Liver (tissue), 9 donors: Measurements from ENCODE around the gene GLYATL3. TPM values are rescaled to one million over a fixed set of nuclear protein-coding genes. Genes with fewer than 3 reads are reported as not detected.
A peak's percentile ranks its signal among the peaks of the same experiment; 100 is the strongest.

Experiments
- DNase-seq: peaks from one replicate; pipeline ENCODE4 v3.0.0-alpha.2; 2017; ENCODE audit warnings: low spot score
- H3K27ac ChIP-seq, 2 donors: one replicate each; pipeline ENCODE4 v1.7.0; 2013; ENCODE audit warnings: inconsistent platforms in 2 of 2, low read length in 2 of 2, control low read depth in 1 of 2, low read depth in 1 of 2, mild to moderate bottlenecking in 1 of 2
- H3K27me3 ChIP-seq, 4 donors: one replicate each; pipeline versions ENCODE4 v1.6.1 to v1.7.0; 2013; ENCODE audit warnings: low read length in 3 of 4, inconsistent platforms in 1 of 4, mild to moderate bottlenecking in 1 of 4, moderate library complexity in 1 of 4; ENCODE audit not compliant: control insufficient read depth in 4 of 4, insufficient read depth in 4 of 4
- H3K36me3 ChIP-seq, 4 donors: one replicate each; pipeline versions ENCODE4 v1.6.1 to v1.7.0; 2013; ENCODE audit warnings: low read length in 3 of 4, mild to moderate bottlenecking in 3 of 4, low read depth in 1 of 4, moderate library complexity in 1 of 4; ENCODE audit not compliant: control insufficient read depth in 4 of 4, insufficient read depth in 3 of 4
- H3K4me1 ChIP-seq, 4 donors: one replicate each; pipeline versions ENCODE4 v1.6.1 to v1.7.0; 2013; ENCODE audit warnings: low read length in 3 of 4, mild to moderate bottlenecking in 3 of 4, moderate library complexity in 1 of 4; ENCODE audit not compliant: control insufficient read depth in 4 of 4, insufficient read depth in 4 of 4
- H3K4me3 ChIP-seq, 3 donors: one replicate each; pipeline versions ENCODE4 v1.6.1 to v1.7.0; 2013; ENCODE audit warnings: low read length in 3 of 3, control low read depth in 1 of 3, low read depth in 1 of 3, mild to moderate bottlenecking in 1 of 3
- H3K9ac ChIP-seq, 2 donors: one replicate each; pipeline ENCODE4 v1.7.0; 2013; ENCODE audit warnings: low read length in 2 of 2, mild to moderate bottlenecking in 2 of 2, moderate library complexity in 2 of 2, control low read depth in 1 of 2, low read depth in 1 of 2
- H3K9me3 ChIP-seq, 4 donors: one replicate each; pipeline versions ENCODE4 v1.6.1 to v1.7.0; 2013; ENCODE audit warnings: low read length in 3 of 4; ENCODE audit not compliant: control insufficient read depth in 4 of 4
- ATF3 ChIP-seq: IDR thresholded peaks from 2 replicates; pipeline ENCODE4 v1.6.1; 2016; ENCODE audit warnings: antibody characterized with exemption
- EGR1 ChIP-seq, 2 donors: IDR thresholded peaks; 2 replicates each; pipeline ENCODE4 v1.6.1; 2016 to 2018; ENCODE audit warnings: antibody characterized with exemption in 2 of 2, low read depth in 2 of 2
- FOXA1 ChIP-seq: IDR thresholded peaks from 2 replicates; pipeline ENCODE4 v1.6.1; 2016; ENCODE audit warnings: antibody characterized with exemption
- FOXA2 ChIP-seq: IDR thresholded peaks from 2 replicates; pipeline ENCODE4 v1.6.1; 2016; ENCODE audit warnings: antibody characterized with exemption
- GABPA ChIP-seq, 2 donors: IDR thresholded peaks in 1 of 2; conservative IDR thresholded peaks in 1 of 2; 2 replicates each; pipeline ENCODE4 v1.6.1; 2016; ENCODE audit warnings: antibody characterized with exemption in 2 of 2, mild to moderate bottlenecking in 1 of 2, moderate library complexity in 1 of 2
- HNF4A ChIP-seq, 2 donors: conservative IDR thresholded peaks; 2 replicates each; pipeline ENCODE4 v1.6.1; 2016; ENCODE audit warnings: antibody characterized with exemption in 2 of 2, mild to moderate bottlenecking in 2 of 2
- HNF4G ChIP-seq: IDR thresholded peaks from 2 replicates; pipeline ENCODE4 v1.6.1; 2016; ENCODE audit warnings: antibody characterized with exemption
- JUND ChIP-seq, 2 donors: IDR thresholded peaks; 2 replicates each; pipeline ENCODE4 v1.6.1; 2016; ENCODE audit warnings: antibody characterized with exemption in 2 of 2
- NR2F2 ChIP-seq: IDR thresholded peaks from 2 replicates; pipeline ENCODE4 v1.6.1; 2016; ENCODE audit warnings: antibody characterized with exemption
- RAD21 ChIP-seq, 2 donors: IDR thresholded peaks; 2 replicates each; pipeline ENCODE4 v1.6.1; 2016; ENCODE audit warnings: antibody characterized with exemption in 2 of 2, mild to moderate bottlenecking in 2 of 2
- REST ChIP-seq: IDR thresholded peaks from 2 replicates; pipeline ENCODE4 v1.6.1; 2016; ENCODE audit warnings: antibody characterized with exemption, mild to moderate bottlenecking
- RXRA ChIP-seq, 2 donors: IDR thresholded peaks; 2 replicates each; pipeline ENCODE4 v1.6.1; 2017 to 2018; ENCODE audit warnings: antibody characterized with exemption in 2 of 2, mild to moderate bottlenecking in 1 of 2
- SP1 ChIP-seq: IDR thresholded peaks from 2 replicates; pipeline ENCODE4 v1.6.1; 2018; ENCODE audit warnings: antibody characterized with exemption, mild to moderate bottlenecking
- TAF1 ChIP-seq: conservative IDR thresholded peaks from 2 replicates; pipeline ENCODE4 v1.6.1; 2016; ENCODE audit warnings: antibody characterized with exemption, mild to moderate bottlenecking
- YY1 ChIP-seq: IDR thresholded peaks from 2 replicates; pipeline ENCODE4 v1.6.1; 2016; ENCODE audit warnings: antibody characterized with exemption, mild to moderate bottlenecking
- ZBTB33 ChIP-seq: IDR thresholded peaks from 2 replicates; pipeline ENCODE4 v1.6.1; 2016; ENCODE audit warnings: antibody characterized with exemption
- WGBS: extraction: QIAGEN DNeasy Blood & Tissue Kit; methylation state at CpG from one replicate; pipeline ENCODE4 v1.1.7; 2013; 5-methylcytosine and 5-hydroxymethylcytosine counted together
- polyA plus RNA-seq, 2 donors: library from polyadenylated mRNA; stranded (reverse) in 1 of 2; unstranded in 1 of 2; fragments of 200-250 nt in 1 of 2; fragments of >200 nt in 1 of 2; fragmentation: Nextera tagmentation in 1 of 2; extraction: Ambion mirVana in 1 of 2; gene quantifications; one replicate each; pipeline versions ENCODE4 v1.2.1 to v1.2.3, GENCODE V29; 2013 to 2015
- total RNA-seq, 2 donors: library from RNA; depleted of rRNA; stranded (reverse); fragments of >200 nt; gene quantifications; one replicate each; pipeline ENCODE4 v1.2.3, GENCODE V29; 2014
- TF ChIP-seq, protein P1 (sequence below): IDR thresholded peaks from 2 replicates; pipeline ENCODE4 v1.6.1; 2016; ENCODE audit warnings: antibody characterized with exemption
- TF ChIP-seq, protein P2 (sequence below): fragments of 150-350 bp; IDR thresholded peaks from 2 replicates; pipeline ENCODE4 v1.5.1; 2017; ENCODE audit warnings: improper control_type of control experiment, low read depth, low read length; ENCODE audit not compliant: missing input control
- donor health status: healthy.
- donor health status: healthy.
- donor health status: healthy.
- donor health status: healthy.
- donor health status: healthy.

The GLYATL3 gene
- total and polyA plus RNA-seq, 4 donors, result 0.09 TPM; not detected in 3

DNA sequence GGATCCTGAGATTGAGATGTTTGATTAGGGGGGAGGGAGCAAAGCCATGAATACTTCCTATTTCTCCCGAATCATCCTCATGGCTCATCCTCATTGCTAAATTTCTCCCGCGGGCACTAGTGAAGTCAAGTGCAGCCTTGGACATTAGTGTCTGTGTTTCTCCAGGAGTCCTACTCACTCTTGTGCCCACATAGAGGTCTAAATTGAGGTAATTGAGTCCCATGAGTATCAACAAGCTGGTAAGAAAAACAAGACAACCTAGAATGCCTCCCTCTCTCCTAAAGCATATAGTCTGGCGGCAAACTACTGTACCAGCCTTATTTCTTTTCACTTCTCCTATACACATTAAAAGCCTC is 36.1 kb upstream of the GLYATL3 start:
- Histone ChIP-seq H3K4me1 (peaks cover 4 to 47% (median 34%) of the 10 kb centered on the region in 4 donors), H3K9me3 (no peaks in the 10 kb centered on the region), H3K36me3 (peaks cover 0 to 7% (median 4%) of the 10 kb centered on the region in 4 donors), H3K27me3 (no peaks in the 10 kb centered on the region), H3K9ac (peak overlapping the region; percentile 58 to 71), H3K4me3 (peak overlapping the region; percentile 57 to 87 (median 85)), H3K27ac (no peak overlapping the region)
- DNase-seq, result no peak
- no peak for TF ChIP-seq HNF4G
- TF ChIP-seq RAD21 (IDR thresholded peaks at IDR 0.05), result no peak
- TF ChIP-seq GABPA (IDR thresholded peaks at IDR 0.05 in 1 of 2, conservative IDR thresholded peaks at IDR 0.05 in 1 of 2), result no peak
- no peak for TF ChIP-seq FOXA2
- TF ChIP-seq TAF1, result no peak
- no peak for TF ChIP-seq FOXA1
- TF ChIP-seq RXRA (IDR thresholded peaks at IDR 0.05), result no peak
- TF ChIP-seq, protein P1, sequence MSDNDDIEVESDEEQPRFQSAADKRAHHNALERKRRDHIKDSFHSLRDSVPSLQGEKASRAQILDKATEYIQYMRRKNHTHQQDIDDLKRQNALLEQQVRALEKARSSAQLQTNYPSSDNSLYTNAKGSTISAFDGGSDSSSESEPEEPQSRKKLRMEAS, result no peak
- TF ChIP-seq EGR1 (IDR thresholded peaks at IDR 0.05; ENCODE audit: low read depth in 2 of 2), result no peak
- no peak for TF ChIP-seq JUND (IDR thresholded peaks at IDR 0.05)
- TF ChIP-seq REST, result no peak
- no peak for TF ChIP-seq YY1
- no peak for TF ChIP-seq NR2F2
- TF ChIP-seq HNF4A (conservative IDR thresholded peaks at IDR 0.05), result no peak
- no peak for TF ChIP-seq ZBTB33
- no peak for TF ChIP-seq ATF3
- TF ChIP-seq SP1, result no peak
- TF ChIP-seq, protein P2, sequence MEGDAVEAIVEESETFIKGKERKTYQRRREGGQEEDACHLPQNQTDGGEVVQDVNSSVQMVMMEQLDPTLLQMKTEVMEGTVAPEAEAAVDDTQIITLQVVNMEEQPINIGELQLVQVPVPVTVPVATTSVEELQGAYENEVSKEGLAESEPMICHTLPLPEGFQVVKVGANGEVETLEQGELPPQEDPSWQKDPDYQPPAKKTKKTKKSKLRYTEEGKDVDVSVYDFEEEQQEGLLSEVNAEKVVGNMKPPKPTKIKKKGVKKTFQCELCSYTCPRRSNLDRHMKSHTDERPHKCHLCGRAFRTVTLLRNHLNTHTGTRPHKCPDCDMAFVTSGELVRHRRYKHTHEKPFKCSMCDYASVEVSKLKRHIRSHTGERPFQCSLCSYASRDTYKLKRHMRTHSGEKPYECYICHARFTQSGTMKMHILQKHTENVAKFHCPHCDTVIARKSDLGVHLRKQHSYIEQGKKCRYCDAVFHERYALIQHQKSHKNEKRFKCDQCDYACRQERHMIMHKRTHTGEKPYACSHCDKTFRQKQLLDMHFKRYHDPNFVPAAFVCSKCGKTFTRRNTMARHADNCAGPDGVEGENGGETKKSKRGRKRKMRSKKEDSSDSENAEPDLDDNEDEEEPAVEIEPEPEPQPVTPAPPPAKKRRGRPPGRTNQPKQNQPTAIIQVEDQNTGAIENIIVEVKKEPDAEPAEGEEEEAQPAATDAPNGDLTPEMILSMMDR, result no peak
- WGBS, result 1% methylated on average over 4 of the region's 4 CpGs

- Histone ChIP-seq H3K4me3 (no peak overlapping the region), H3K9ac (no peak overlapping the region), H3K27me3 (no peaks in the 10 kb centered on the region), H3K27ac (no peak overlapping the region), H3K4me1 (peaks cover 4 to 37% (median 25%) of the 10 kb centered on the region in 4 donors), H3K9me3 (no peaks in the 10 kb centered on the region), H3K36me3 (no peaks in the 10 kb centered on the region)
- DNase-seq, result no peak
- 96% methylated on average over 2 of the region's 2 CpGs for WGBS
- TF ChIP-seq, protein P2, result no peak
- TF ChIP-seq GABPA (IDR thresholded peaks at IDR 0.05 in 1 of 2, conservative IDR thresholded peaks at IDR 0.05 in 1 of 2) (no peak), SP1 (no peak), NR2F2 (no peak), YY1 (no peak), EGR1 (IDR thresholded peaks at IDR 0.05; ENCODE audit: low read depth in 2 of 2) (no peak), RAD21 (IDR thresholded peaks at IDR 0.05) (no peak), TAF1 (no peak), JUND (IDR thresholded peaks at IDR 0.05) (no peak), ZBTB33 (no peak), RXRA (IDR thresholded peaks at IDR 0.05) (no peak)
These were observed 35.0 kb upstream of the GLYATL3 start for GRCh38 chr6:49464691-49465090.
